Middle frontal gyrus (tissue), 1 donor: ENCODE results near the gene PACRG.
"Not testable (repeated sequence)": the region's sequence is repeated elsewhere in the genome, so short reads cannot be mapped to it uniquely, and the experiment has no call there.

Experiments used
- DNase-seq: peaks from one replicate; pipeline ENCODE4 v3.0.0-alpha.2; 2015; ENCODE audit warnings: low spot score; ENCODE audit errors: extremely low spot score

The PACRG gene

GRCh38 chr6:162727322-162728182 is at the start of gene PACRG, which contains the start of gene PRKN:
Gene PACRG (plus strand): TSS chr6:162727974.
Gene PRKN (minus strand): TSS chr6:162727766.
- DNase-seq = peak; percentile 96

- not testable (repeated sequence) for DNase-seq
Observed at GRCh38 chr6:162678896-162679295, 48.9 kb upstream of the PACRG start.

- no peak for DNase-seq
Observed at GRCh38 chr6:162679681-162680080, 48.1 kb upstream of the PACRG start.

- no peak for DNase-seq
Observed at GRCh38 chr6:162680367-162680766, 47.4 kb upstream of the PACRG start.

- DNase-seq = no peak
Observed at GRCh38 chr6:162680871-162681270, 46.9 kb upstream of the PACRG start.

- DNase-seq = no peak
Observed at GRCh38 chr6:162681447-162681846, 46.3 kb upstream of the PACRG start.

GRCh38 chr6:162683135-162683534 is 44.6 kb upstream of the PACRG start:
- DNase-seq = no peak

GRCh38 chr6:162684052-162684451 is 43.7 kb upstream of the PACRG start:
- no peak for DNase-seq

- DNase-seq = no peak
Observed at GRCh38 chr6:162684961-162685360, 42.8 kb upstream of the PACRG start.

- no peak for DNase-seq
Observed at GRCh38 chr6:162685586-162685985, 42.2 kb upstream of the PACRG start.

GRCh38 chr6:162688751-162689345 is 38.9 kb upstream of the PACRG start:
- no peak for DNase-seq

GRCh38 chr6:162690158-162690557 is 37.6 kb upstream of the PACRG start:
- no peak for DNase-seq

GRCh38 chr6:162697872-162698403 is 29.8 kb upstream of the PACRG start:
- no peak for DNase-seq

GRCh38 chr6:162698440-162698839 is 29.3 kb upstream of the PACRG start:
- no peak for DNase-seq

GRCh38 chr6:162699961-162700360 is 27.8 kb upstream of the PACRG start:
- no peak for DNase-seq

- no peak for DNase-seq
Observed at GRCh38 chr6:162700966-162701365, 26.8 kb upstream of the PACRG start.

- no peak for DNase-seq
Observed at GRCh38 chr6:162701551-162701950, 26.2 kb upstream of the PACRG start.

GRCh38 chr6:162702446-162702845 is 25.3 kb upstream of the PACRG start:
- DNase-seq = no peak

GRCh38 chr6:162704001-162704400 is 23.8 kb upstream of the PACRG start:
- DNase-seq = no peak

- no peak for DNase-seq
Observed at GRCh38 chr6:162705736-162706135, 22.0 kb upstream of the PACRG start.

- no peak for DNase-seq
Observed at GRCh38 chr6:162706232-162706631, 21.5 kb upstream of the PACRG start.

GRCh38 chr6:162708971-162709370 is 18.8 kb upstream of the PACRG start:
- DNase-seq = peak; percentile 87

- DNase-seq = no peak
Observed at GRCh38 chr6:162709431-162709830, 18.3 kb upstream of the PACRG start.
